Loucy (cell line): ENCODE data around the gene GFPT2.

ENCODE experiments used
- H2AFZ ChIP-seq: fragments of 200-600 bp; sonication (generic); 2 replicates; pipeline ENCODE4 v1.6.0; 2016; ENCODE audit warnings: antibody characterized with exemption, mild to moderate bottlenecking, low read length, moderate library complexity
- H3F3A ChIP-seq: fragments of 200-600 bp; 2 replicates; pipeline ENCODE4 v1.6.0; 2016; ENCODE audit warnings: antibody characterized with exemption, low read depth, mild to moderate bottlenecking
- H3K27me3 ChIP-seq: fragments of 200-600 bp; sonication (generic); 2 replicates; pipeline ENCODE4 v1.6.1; 2014; ENCODE audit warnings: low read length, mild to moderate bottlenecking; ENCODE audit not compliant: insufficient read depth, poor library complexity, severe bottlenecking
- H3K36me3 ChIP-seq: fragments of 200-600 bp; sonication (generic); 2 replicates; pipeline ENCODE4 v1.6.1; 2016; ENCODE audit warnings: low read length; ENCODE audit not compliant: insufficient read depth
- H3K4me1 ChIP-seq: fragments of 200-600 bp; sonication (generic); 2 replicates; pipeline ENCODE4 v1.5.1; 2014; ENCODE audit warnings: low read length, mild to moderate bottlenecking; ENCODE audit not compliant: insufficient read depth, poor library complexity, severe bottlenecking
- H3K4me2 ChIP-seq: fragments of 200-600 bp; sonication (generic); 2 replicates; pipeline ENCODE4 v1.6.0; 2014; ENCODE audit warnings: antibody characterized with exemption, low read length, low read depth, mild to moderate bottlenecking; ENCODE audit not compliant: poor library complexity, severe bottlenecking
- H3K4me3 ChIP-seq: fragments of 200-600 bp; sonication (generic); 2 replicates; pipeline ENCODE4 v1.5.1; 2014; ENCODE audit warnings: low read length, mild to moderate bottlenecking, mixed read lengths; ENCODE audit not compliant: poor library complexity, severe bottlenecking
- H3K79me2 ChIP-seq: fragments of 200-600 bp; sonication (generic); 2 replicates; pipeline ENCODE4 v1.6.1; 2014; ENCODE audit warnings: low read length; ENCODE audit not compliant: insufficient read depth
- H3K9ac ChIP-seq: fragments of 200-600 bp; sonication (generic); 2 replicates; pipeline ENCODE4 v1.6.0; 2014; ENCODE audit warnings: mild to moderate bottlenecking, low read depth, low read length, moderate library complexity; ENCODE audit not compliant: poor library complexity, severe bottlenecking
- H3K9me2 ChIP-seq: fragments of 200-600 bp; sonication (generic); replicated peaks from 2 replicates; pipeline ENCODE4 v1.6.1; 2016; ENCODE audit warnings: low read depth, low read length, mixed read lengths
- H3K9me3 ChIP-seq: fragments of 200-600 bp; sonication (generic); 2 replicates; pipeline ENCODE4 v1.6.1; 2014; ENCODE audit warnings: mild to moderate bottlenecking, antibody characterized with exemption, low read length, low read depth; ENCODE audit not compliant: insufficient read depth
- H4K20me1 ChIP-seq: fragments of 200-600 bp; sonication (generic); 2 replicates; pipeline ENCODE4 v1.6.0; 2014; ENCODE audit warnings: antibody characterized with exemption, low read length, mild to moderate bottlenecking; ENCODE audit not compliant: insufficient read depth, poor library complexity, severe bottlenecking
- EZH2phosphoT487 ChIP-seq: fragments of 200-600 bp; IDR thresholded peaks from 2 replicates; pipeline ENCODE4 v1.6.1; 2018; ENCODE audit warnings: antibody characterized with exemption, mild to moderate bottlenecking, moderate library complexity, borderline replicate concordance
- TF ChIP-seq, protein P1 (sequence below): fragments of 200-600 bp; sonication (generic); conservative IDR thresholded peaks from 2 replicates; pipeline ENCODE4 v1.5.1; 2014; ENCODE audit warnings: mild to moderate bottlenecking, antibody characterized with exemption, low read length

GFPT2 gene

DNA sequence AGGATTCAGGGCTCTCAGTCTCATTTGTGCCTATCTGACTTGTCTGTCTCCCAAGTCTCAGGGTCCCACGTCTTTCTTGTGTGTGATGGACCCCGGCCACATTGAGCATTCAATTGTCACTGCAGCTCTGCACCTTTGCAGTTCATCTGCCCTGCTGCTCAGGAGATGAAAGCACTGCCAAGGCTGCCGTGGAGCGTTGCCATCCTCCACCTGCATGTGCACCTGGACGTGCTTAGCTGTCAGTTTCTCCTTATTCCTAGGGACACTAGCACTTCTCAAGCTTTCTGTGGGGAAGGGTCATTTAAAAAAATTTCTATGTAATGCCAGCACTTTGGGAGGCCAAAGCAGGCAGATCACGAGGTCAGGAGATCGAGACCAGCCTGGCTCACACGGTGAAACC lies 22.8 kb upstream of the GFPT2 start:
- Histone ChIP-seq H3K9me2 (no peaks in the 10 kb centered on the region), H3K36me3 (no peaks in the 10 kb centered on the region), H3K9ac (no peak overlapping the region), H2AFZ (no peak overlapping the region), H4K20me1 (no peaks in the 10 kb centered on the region), H3K4me2 (no peak overlapping the region), H3K9me3 (no peaks in the 10 kb centered on the region), H3F3A (no peaks in the 10 kb centered on the region), H3K4me1 (no peaks in the 10 kb centered on the region), H3K4me3 (no peak overlapping the region), H3K27me3 (no peaks in the 10 kb centered on the region), H3K79me2 (no peaks in the 10 kb centered on the region)
- TF ChIP-seq, protein P1, sequence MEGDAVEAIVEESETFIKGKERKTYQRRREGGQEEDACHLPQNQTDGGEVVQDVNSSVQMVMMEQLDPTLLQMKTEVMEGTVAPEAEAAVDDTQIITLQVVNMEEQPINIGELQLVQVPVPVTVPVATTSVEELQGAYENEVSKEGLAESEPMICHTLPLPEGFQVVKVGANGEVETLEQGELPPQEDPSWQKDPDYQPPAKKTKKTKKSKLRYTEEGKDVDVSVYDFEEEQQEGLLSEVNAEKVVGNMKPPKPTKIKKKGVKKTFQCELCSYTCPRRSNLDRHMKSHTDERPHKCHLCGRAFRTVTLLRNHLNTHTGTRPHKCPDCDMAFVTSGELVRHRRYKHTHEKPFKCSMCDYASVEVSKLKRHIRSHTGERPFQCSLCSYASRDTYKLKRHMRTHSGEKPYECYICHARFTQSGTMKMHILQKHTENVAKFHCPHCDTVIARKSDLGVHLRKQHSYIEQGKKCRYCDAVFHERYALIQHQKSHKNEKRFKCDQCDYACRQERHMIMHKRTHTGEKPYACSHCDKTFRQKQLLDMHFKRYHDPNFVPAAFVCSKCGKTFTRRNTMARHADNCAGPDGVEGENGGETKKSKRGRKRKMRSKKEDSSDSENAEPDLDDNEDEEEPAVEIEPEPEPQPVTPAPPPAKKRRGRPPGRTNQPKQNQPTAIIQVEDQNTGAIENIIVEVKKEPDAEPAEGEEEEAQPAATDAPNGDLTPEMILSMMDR: no peak
- no peak for TF ChIP-seq EZH2phosphoT487

DNA sequence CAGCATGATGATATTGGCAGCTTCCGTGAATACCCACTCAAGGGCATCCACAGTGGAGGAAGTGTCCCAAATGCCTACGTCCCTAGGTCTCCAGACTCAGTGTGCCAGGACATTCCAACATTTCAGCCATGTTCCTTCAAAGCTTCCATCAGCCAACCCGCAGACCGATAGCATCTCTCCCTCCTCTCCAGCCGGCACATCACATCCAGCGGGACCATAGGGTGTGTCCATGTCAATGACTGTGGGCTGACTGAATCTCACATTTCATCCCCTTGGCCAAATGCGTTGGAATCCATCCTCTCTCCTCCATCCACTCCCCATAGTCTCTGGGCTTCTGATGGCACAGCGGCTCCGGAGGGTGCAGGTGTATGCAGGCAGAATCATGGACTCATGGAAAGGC lies 22.2 kb upstream of the GFPT2 start:
- Histone ChIP-seq H3K9me2 (no peaks in the 10 kb centered on the region), H3K36me3 (no peaks in the 10 kb centered on the region), H3K27me3 (no peaks in the 10 kb centered on the region), H3K4me1 (no peaks in the 10 kb centered on the region), H3K79me2 (no peaks in the 10 kb centered on the region), H4K20me1 (no peaks in the 10 kb centered on the region), H3K4me3 (no peak overlapping the region), H3K4me2 (no peak overlapping the region), H3K9ac (no peak overlapping the region), H3K9me3 (no peaks in the 10 kb centered on the region), H2AFZ (no peak overlapping the region), H3F3A (no peaks in the 10 kb centered on the region)
- no peak for TF ChIP-seq EZH2phosphoT487
- TF ChIP-seq, protein P1: no peak

- no peaks in the 10 kb centered on the region for H4K20me1 ChIP-seq
- H3K4me2 ChIP-seq: no peak overlapping the region
- H3K9me3 ChIP-seq: no peaks in the 10 kb centered on the region
- no peak overlapping the region for H3K9ac ChIP-seq
- no peaks in the 10 kb centered on the region for H3K9me2 ChIP-seq
- no peaks in the 10 kb centered on the region for H3K79me2 ChIP-seq
- H2AFZ ChIP-seq: no peak overlapping the region
- TF ChIP-seq EZH2phosphoT487: no peak
- H3K36me3 ChIP-seq: no peaks in the 10 kb centered on the region
- no peaks in the 10 kb centered on the region for H3F3A ChIP-seq
- no peaks in the 10 kb centered on the region for H3K27me3 ChIP-seq
- no peak overlapping the region for H3K4me3 ChIP-seq
- H3K4me1 ChIP-seq: no peaks in the 10 kb centered on the region
Observed at GRCh38 chr5:180373870-180374269, 20.7 kb upstream of the GFPT2 start.

DNA sequence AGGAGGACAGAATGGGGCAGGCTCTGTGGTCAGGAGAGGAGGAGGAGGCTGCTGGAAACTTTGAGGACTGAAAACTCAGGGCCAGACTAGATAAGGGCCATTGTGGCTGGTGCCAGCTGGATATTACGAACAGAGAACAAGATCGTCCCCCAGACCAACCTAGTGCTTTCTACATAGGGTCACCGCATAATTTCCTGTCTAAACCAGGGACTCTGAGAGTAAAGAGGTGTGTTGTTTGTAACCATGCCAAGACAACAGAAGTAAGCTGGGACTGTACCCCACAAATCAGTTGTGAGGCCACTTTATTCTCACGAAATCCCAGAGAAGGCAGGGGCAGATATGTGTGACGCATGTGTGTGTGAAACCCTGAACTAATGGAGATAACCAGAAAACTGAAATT lies 20.3 kb upstream of the GFPT2 start:
- Histone ChIP-seq H3K4me3 (no peak overlapping the region), H3K27me3 (no peaks in the 10 kb centered on the region), H3K9me2 (no peaks in the 10 kb centered on the region), H3K9ac (no peak overlapping the region), H4K20me1 (no peaks in the 10 kb centered on the region), H2AFZ (no peak overlapping the region), H3K4me1 (no peaks in the 10 kb centered on the region), H3K79me2 (no peaks in the 10 kb centered on the region), H3K36me3 (no peaks in the 10 kb centered on the region), H3K9me3 (no peaks in the 10 kb centered on the region), H3F3A (no peaks in the 10 kb centered on the region), H3K4me2 (no peak overlapping the region)
- TF ChIP-seq, protein P1: no peak
- no peak for TF ChIP-seq EZH2phosphoT487
